Stimulated activated CD8-positive, alpha-beta memory T cell treated with anti-CD3 and anti-CD28 coated beads, Interleukin-12 subunit alpha, Interleukin-12 subunit beta, amount 100 ng/mL, for 1 hour (primary cell): Measurements from ENCODE around the gene ADRM1.

ENCODE experiments used
- DNase-seq: peaks from one replicate; pipeline ENCODE4 v3.0.0-alpha.2; 2020; ENCODE audit warnings: low read depth

Gene ADRM1

DNA sequence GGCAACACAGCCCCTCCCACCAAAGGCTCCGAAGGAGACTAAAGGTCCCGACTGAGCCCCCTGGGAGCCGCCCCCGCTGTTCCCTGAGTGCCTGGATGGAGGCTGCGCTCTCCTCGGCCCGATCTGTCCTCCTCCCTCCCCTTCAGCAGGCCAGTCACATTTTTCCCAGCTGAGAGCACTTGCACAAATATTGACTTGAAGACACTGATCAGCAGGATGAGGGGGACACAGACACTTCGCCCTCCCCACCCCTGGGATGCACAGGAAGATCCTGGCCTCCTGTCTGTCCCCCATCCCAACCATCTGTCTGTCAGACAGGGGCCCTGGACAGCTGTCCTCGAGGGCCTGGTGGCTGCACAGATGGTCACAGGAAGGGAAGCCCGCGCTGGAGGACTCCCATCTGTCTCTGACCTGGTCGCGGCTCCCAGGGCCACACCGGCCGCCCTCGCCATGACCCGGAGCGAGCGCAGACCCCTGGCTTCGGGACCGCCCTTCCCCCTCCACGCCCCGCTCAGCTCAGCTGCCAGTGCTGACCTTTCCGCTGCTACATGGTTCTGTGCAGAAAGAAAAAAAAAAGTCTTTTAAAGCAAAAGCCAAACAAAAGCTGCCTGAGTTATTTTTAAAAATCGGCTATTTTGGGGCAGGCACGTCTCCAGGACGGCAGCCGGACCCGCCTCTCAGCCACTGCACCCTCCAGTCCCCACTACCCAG lies 53.2 kb downstream of the ADRM1 start:
- DNase-seq: no peak

DNA sequence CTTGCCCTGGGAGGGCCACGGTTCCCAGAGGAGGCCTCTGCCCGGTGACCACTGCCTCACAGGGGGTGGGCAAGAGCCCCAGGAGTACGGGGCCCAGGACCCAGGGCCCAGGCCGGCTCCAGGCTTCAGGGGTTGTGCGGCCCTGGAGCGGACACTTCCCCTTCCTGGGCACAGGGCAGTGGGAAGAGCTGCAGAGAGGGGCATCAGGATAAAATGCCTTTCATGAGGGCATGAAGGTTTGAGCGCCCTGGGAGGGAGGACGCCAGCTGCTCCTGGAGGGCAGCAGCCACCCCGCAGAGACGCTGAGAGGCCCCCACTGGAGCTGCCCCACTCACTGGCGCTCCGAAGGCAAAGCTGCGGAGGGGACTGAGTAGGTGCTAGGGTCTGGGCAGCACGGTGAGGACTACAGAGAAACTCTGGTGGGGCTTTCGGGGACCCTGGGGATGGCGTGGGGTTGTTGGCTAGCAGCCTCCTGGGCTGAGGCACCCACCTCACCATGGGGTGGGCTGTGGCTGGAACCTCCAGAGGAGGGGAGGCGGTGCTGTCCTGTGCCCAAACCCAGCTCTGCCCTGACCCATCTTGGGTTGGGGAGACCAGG lies 53.9 kb downstream of the ADRM1 start:
- DNase-seq: no peak

DNA sequence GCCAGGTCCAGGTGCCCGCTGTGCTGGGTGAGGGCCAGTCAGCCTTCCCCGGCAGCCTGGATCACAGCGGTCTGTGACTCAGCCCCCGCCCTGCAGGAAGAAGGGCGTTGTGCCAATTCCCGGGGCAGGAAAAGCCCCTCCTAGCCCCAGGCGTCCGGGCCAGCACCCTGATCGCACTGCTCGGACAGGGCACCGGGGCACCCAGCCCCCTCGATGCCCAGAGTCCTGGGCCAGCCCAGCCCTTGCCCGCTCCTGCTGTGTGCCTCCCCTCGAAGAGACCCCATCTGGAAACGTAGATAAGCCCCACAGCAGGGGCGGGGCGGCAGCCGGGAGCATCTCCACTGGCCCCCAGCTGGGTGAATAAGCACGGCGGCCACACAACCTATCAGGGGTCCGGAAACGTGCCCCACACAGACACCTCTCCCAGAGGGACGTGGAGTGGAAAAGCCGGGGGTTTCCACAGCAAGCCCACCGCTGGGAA lies 54.4 kb downstream of the ADRM1 start:
- no peak for DNase-seq

DNA sequence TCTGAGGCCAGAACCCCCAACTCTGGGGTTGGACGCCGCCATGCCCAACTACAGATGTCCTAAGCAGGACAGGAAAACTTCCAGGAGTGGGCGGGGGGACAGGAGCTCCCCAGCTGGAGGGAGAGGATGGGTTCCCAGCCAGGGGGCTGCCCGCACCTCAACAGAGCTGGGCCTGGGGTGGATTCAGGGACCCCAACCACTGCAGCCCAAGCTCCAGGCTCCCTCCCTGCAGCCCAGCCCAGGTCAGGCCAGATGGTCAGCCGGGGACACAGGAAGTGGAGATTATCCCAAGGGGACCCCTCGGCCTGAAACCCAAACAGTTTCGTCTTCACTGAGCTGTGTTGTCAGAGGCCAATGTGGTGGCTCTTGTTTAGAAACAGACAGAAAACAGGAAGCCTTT lies 54.9 kb downstream of the ADRM1 start:
- DNase-seq: no peak
